Adrenal gland (tissue), 5 donors: ENCODE results near the gene TRPV4.

Experiments
- POLR2A ChIP-seq, 2 donors: fragments of 450-650 bp; IDR thresholded peaks; one replicate each; pipeline ENCODE4 v1.6.1; 2017; ENCODE audit warnings: antibody characterized with exemption in 2 of 2, mild to moderate bottlenecking in 2 of 2, moderate library complexity in 1 of 2
- TF ChIP-seq, protein P1 (sequence below), 6 experiments: fragments of 450-650 bp in 4 of 6; fragments of 200-600 bp in 2 of 6; sonication (generic) in 1 of 6; IDR thresholded peaks; 1 replicate in 5 of 6; 2 replicates in 1 of 6; pipeline versions ENCODE4 v1.5.1 to v1.8.0; 2016 to 2021; ENCODE audit warnings: antibody characterized with exemption in 6 of 6, mild to moderate bottlenecking in 2 of 6, moderate library complexity in 1 of 6
- donor health status: DM: no; HTN: no; CAD: no.

DNA sequence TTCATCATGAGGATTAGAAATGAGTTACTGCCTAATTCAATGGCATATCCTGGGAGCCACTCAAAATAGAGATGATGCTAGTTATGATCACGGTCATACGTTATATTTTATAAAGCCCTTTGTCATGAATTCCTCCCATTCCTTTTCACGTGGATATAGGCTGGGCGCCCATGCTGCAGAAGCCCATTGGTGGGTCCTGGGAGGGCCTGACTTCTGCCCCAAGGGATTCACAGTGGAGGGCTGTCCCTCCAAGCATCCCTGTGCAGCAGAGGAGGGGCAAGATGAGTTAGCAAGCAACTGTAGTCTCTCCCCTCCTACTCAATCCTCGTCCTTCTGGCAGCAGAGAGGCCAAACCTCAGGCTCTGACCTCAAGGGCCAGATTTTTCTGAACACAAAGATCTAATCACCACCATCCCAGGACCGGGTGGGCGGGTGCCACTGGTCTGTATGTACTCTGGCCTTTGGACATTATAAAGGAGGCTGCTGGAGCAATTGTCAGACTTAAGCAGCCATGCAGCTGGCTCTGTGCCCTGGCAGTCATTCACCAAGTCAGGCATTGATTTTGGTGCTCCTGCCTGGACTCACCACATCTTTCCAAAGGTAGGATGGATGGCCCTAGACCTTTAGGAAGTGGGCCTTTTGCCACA lies 38.6 kb upstream of the TRPV4 start:
- no peak for TF ChIP-seq POLR2A (IDR thresholded peaks at IDR 0.05)
- TF ChIP-seq, protein P1, sequence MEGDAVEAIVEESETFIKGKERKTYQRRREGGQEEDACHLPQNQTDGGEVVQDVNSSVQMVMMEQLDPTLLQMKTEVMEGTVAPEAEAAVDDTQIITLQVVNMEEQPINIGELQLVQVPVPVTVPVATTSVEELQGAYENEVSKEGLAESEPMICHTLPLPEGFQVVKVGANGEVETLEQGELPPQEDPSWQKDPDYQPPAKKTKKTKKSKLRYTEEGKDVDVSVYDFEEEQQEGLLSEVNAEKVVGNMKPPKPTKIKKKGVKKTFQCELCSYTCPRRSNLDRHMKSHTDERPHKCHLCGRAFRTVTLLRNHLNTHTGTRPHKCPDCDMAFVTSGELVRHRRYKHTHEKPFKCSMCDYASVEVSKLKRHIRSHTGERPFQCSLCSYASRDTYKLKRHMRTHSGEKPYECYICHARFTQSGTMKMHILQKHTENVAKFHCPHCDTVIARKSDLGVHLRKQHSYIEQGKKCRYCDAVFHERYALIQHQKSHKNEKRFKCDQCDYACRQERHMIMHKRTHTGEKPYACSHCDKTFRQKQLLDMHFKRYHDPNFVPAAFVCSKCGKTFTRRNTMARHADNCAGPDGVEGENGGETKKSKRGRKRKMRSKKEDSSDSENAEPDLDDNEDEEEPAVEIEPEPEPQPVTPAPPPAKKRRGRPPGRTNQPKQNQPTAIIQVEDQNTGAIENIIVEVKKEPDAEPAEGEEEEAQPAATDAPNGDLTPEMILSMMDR (IDR thresholded peaks at IDR 0.05): no peak
